GM18951 (cell line): ENCODE measurements around the gene GCN1.

Source experiments
- POLR2A ChIP-seq: IDR thresholded peaks from 4 replicates; pipeline ENCODE4 v1.6.1; 2011; ENCODE audit warnings: mild to moderate bottlenecking; ENCODE audit not compliant: insufficient read length, insufficient read depth; ENCODE audit errors: extremely low read depth
- in situ Hi-C: fragments of 300-500 bp; cut with MboI; formaldehyde crosslinking; loops from one replicate; pipeline ENCODE4 v1.12.0; 2022; ENCODE audit warnings: low sequenced_read_pairs, mixed read lengths, inconsistent platforms; ENCODE audit not compliant: unreplicated experiment

The GCN1 gene

DNA sequence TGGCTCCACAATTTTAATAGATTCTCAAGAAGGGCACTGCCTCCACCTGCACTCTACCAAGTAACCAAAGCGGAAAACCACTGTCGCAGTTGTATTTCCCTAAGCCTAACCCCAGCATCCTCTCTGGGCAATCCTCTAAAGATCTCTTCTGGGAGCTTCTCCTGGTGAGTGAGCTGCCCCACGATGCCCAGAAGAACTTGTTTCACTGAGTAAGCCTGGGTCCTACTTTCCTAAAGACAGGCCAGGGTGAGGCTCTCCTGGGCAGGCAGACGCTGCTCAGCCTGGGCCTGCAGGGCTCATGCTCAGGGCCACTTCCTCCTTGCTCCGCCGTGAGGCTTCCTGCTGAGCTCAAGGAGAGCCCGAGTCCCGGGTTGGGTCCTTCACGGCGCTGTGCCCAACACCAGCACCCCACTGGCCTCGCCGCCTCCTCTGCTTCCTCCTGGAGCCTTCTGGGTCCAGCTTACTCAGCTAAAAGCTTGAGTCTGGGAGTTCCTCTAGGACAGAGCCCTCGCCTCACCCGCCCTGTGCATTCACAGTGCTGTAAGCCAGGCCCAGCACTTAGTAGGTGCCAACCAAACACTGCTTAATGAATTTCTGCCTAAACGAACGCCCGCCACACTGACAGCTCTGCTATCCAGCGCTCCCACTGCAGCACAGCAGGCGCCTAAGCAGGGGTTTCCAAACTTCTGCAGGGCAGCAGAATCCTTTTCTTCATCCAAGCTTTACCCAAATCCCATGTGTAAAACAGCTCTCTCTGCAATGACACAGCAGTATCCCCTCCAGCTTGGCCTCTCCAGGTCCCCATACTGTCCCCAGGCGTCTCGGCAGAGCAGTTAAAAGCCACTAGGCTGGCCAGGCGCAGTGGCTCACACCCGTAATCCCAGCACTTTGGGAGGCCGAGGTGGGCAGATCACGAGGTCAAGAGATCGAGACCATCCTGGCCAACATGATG, 83.7 kb downstream of the GCN1 start:
- TF ChIP-seq POLR2A, result peak; percentile 24
- in situ Hi-C loops, result no loop called here

DNA sequence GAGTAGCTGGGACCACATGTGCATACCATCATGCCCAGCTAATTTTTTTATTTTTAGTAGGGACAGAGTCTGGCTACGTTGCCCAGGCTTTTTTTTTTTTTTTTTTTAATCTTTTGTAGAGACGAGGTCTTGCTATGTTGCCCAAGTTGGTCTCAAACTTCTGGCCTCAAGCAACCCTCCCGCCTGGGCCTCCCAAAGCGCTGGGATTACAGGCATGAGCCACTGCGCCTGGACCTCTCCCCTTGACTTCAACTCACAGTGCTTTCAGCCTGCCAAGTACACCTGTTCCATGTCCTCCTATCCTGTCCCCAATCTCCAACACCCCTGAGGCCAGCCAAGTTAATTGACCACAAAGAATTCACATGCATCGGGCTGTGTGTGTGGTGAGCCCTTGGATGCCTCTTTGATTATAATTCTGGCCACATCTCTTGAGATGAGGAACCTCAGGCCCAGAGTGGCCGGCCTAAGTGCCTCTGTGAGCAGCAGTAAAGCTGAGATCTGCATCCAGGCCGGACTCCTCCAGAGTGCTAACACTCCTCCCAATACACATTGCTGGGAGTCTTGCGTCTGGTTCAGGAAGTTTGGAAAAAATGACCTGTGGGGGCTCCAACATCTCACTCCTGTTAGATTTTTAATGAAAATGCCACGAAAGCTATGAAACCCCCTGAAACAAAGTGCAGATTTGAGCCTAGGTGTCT, 84.8 kb downstream of the GCN1 start:
- in situ Hi-C loops, result no loop called here
- no peak for TF ChIP-seq POLR2A

DNA sequence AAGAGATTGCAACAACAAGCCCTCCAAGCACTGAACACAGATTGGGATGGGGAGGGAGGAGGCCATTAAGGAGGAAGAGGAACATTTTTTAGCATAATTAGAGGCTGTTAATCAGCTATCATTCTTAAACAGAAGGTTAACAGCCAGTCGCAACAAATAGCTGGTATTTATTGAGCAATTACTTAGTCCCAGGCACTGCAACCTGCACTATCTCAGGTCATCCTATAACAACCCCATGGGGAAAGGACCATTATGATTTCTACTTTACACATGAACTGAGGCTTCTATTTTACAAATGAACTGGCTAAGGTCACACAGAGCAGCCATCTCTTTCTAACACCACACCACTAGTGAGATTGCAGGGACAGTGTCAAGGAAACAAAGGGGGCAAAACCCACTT, 88.4 kb downstream of the GCN1 start:
- no peak for TF ChIP-seq POLR2A
- in situ Hi-C loops, result no loop called here

DNA sequence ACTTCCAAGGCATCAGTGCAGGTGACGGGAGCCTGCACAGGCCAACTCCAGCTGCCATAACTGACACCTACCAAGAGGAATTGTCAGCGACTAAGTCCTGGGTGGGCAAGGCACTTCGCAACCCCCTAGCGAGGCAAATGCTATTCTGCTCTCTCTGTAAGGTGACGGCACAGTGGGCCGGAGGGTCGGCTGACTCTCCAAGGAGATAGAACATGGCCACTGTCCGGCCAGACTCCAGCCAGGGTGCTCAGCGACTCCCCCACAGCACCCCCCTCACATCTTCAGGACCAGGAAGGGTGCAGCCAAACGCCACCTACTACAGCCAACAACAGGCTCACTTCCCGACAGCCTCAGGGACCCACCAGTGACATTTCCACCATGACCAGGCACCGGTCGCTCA, 91.1 kb downstream of the GCN1 start:
- no peak for TF ChIP-seq POLR2A
- in situ Hi-C loops, result no loop called here

DNA sequence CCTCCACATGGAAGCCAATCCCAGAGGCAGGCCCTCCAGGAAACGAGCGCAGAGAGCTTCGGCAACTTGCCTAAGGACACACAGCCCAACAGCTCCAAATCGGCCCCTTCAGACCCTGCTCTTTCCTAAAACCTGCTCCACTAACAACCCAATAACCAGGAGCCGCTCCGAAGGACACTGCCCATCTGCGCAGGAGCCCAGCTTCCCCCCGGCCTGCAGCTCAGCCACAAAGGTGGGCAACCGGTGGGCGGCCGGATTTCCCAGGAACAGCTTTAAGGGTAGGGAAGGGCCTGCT, 91.5 kb downstream of the GCN1 start:
- in situ Hi-C loops, result no loop called here
- TF ChIP-seq POLR2A, result no peak

DNA sequence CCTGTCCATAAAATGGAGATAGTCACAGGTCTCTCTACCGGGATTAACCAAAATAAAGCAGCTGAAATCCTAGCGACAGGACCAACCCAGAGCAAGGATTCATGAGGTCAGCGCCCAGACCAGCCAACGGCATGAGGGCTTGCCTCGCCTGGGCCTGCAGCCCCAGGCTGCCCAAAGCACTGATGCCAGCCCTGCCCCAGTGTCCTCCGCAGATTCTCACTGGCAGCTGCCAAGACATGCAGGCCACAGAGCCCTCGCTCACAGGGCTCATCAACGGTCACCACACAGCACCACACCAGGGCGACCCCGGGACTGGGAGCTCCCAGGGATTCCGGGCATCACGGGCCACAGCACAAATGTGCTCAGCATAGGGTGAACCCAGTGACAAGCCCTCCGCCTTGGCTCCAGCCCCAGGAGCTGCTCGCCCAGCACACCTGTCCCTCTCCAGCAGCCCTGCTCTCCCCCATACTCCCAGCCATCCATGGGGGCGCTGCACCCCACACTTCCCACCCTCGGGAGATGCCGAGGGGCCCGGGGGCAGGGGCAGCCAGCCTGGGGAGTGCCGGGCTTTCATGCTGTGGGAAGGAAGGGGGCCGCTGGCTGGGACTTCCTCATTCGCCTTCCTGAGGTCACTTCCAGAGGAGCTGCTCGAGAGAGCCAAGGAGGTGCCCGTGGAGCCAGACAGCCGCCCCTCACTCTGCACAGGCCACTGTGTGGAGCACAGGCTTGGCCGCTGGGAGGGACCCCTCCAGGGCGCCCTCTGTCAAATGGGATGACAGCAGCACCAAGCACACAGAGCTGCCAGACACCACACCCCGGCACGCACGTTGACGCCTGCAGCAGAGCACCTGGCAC, 92.1 kb downstream of the GCN1 start:
- in situ Hi-C loops, result no loop called here

DNA sequence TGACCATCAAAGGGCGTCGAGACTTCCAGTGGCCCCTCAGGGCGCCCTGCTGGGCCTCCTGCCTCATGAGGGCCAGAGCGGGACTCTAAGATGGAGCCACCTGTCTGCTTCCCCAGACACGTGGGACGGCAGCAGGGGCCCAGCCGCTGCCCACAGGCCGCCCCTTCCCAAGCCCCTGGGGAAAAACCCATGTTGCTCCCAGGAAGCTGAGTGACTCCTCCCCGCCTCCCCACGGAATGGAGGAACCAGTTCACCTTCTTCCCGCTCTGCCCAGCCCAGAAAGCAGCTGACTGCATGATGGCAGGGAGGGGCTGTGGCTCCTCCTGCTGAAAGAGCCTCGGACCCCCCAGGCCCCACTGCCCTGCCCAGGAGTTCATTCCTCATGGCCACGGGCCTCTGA, 92.9 kb downstream of the GCN1 start:
- no peak for TF ChIP-seq POLR2A

More for the DNA sequence above, 92.1 kb downstream of the GCN1 start:
- TF ChIP-seq POLR2A, result no peak

DNA sequence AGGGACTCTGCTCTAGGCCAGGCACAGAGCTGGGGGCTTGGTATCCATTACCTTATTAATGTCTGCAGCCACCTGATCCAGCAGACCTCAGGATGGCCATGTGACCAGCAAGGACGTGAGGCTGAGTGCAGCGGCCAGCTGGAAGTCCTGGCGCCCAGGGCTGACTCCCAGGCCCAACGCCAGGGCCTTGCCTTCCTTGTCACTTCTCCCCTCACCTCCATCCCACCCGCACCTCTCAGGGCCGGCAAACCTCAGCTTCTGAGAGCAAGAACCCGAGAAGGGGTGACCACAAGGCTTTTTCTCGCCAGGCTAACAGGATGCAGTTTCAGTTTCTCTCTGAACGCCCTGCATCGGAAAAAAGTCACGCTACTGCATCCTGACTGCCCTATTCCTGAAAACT, 93.3 kb downstream of the GCN1 start:
- TF ChIP-seq POLR2A, result peak; percentile 7
- in situ Hi-C loops, result no loop called here

More for the DNA sequence above, 92.9 kb downstream of the GCN1 start:
- in situ Hi-C loops, result no loop called here

DNA sequence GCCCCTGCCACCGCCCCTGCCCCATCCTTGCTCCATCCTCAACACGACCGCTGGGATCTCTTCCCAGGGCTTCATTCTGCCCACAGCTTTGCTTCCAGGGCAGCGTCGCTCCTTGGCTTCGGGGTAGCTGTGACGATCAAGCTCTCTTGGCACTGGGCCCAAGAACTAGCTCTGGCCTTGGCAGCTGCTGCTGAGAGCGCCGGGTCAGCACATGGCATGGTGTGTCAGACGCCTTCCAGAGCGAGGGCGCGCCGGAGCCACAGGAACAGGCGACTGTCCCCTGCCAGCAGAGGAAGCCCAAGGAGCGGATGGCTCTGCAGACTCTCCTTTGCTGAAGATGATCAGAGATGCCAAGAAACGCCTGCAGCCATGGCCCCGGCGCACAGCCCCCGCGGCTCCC, 93.9 kb downstream of the GCN1 start:
- TF ChIP-seq POLR2A, result no peak
- in situ Hi-C loops, result no loop called here

DNA sequence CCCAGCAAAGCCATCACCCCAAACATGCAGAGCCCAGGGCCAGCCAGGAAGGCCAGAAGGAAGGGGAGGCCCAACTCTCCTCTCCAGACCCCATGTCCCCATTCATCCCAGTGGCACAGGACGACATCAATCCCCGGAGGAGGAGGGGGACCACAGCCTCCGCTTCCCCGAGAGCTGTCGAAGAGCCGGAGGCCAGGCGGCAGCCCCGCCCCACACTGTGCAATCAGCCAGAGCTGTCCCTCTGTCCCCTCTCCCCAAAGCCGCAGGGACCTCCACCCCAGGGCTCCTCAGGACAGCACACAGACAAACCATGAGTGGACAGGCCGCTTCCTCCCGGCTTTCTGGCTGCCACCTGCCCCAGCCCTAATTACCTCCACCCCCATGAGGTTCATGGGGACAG, 94.8 kb downstream of the GCN1 start:
- TF ChIP-seq POLR2A, result no peak
- in situ Hi-C loops, result no loop called here

DNA sequence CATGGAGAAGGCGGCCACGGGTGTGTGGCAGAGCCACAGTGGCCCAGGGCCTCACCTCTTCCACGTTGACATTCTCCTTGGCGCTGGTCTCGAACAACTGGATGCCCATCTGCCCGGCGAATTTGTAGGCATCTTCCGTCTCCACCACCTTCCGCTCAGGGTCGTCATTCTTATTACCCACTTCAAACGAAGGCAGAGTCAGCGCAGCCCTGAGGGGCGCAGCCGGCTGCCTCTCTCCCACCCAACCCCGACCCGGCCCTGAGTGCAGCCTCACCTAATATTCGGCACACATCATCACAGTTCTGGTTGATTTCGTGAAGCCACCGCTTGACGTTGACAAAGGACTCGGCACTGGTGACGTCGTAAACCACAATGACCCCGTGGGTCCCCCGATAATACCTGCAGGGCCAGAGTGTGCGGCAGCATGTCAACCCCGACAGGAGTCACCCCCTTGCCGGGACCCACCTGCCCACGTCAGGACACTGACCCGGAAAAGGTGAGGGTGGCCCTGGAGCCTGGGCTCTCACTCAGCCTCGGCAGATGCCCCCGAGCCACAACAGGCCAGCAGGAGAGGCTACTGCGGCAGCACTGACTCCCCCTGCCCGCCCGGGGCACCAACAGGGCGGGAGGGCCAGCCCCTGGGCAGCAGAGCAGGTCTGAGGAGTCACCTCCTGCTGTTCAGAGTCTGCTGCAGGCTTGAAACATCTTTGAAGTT, 95.6 kb downstream of the GCN1 start:
- TF ChIP-seq POLR2A, result no peak
- in situ Hi-C loops, result no loop called here

DNA sequence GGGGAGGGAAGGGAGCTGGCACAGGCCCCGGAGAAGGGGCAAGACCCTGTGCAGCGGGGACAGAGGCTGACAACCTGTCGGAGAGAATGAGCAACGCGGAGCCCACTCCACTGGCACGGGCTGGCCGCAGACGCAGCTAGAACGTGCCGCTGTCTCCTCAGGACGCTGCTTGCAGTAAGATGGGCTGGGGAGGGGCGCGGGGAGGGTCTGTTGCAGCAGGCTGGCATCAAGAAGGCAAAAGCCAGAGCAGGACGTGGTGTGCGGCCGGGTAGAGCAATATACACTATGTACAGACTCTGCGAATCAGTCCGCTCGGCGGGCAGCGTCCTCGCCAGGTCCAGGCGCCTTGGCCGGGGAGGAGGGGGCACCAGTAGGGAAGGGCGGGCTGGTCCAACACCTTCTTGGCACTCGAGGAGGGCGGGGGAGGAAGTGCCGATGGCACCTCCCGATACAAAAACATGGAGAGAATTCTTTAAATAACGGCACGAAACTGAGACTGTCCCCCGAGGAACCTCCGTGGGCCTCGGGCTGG, 97.8 kb downstream of the GCN1 start:
- TF ChIP-seq POLR2A, result no peak
- in situ Hi-C loops, result no loop called here
